SHP77 (cell line): ENCODE measurements around the gene MBD5.

Source experiments
- DNase-seq, 2 experiments: peaks; one replicate each; lab custom pipeline; 2025; lab: John Stamatoyannopoulos, UW

Gene MBD5

GRCh38 chr2:148124271-148124670 lies 103.4 kb downstream of the MBD5 start:
- DNase-seq: no peak

GRCh38 chr2:148130581-148130980 lies 109.7 kb downstream of the MBD5 start:
- DNase-seq: no peak

- DNase-seq: no peak
Observed at GRCh38 chr2:148132412-148132811, 111.5 kb downstream of the MBD5 start.

- no peak for DNase-seq
Observed at GRCh38 chr2:148135705-148136104, 114.8 kb downstream of the MBD5 start.

GRCh38 chr2:148136441-148136840 lies 115.5 kb downstream of the MBD5 start:
- no peak for DNase-seq

GRCh38 chr2:148161909-148162435 lies 141.1 kb downstream of the MBD5 start:
- DNase-seq: no peak

GRCh38 chr2:148162871-148163270 lies 142.0 kb downstream of the MBD5 start:
- DNase-seq: no peak

GRCh38 chr2:148165975-148166374 lies 145.1 kb downstream of the MBD5 start:
- no peak for DNase-seq

- DNase-seq: no peak
Observed at GRCh38 chr2:148167241-148167766, 146.4 kb downstream of the MBD5 start.

- DNase-seq: no peak
Observed at GRCh38 chr2:148167855-148168254, 147.0 kb downstream of the MBD5 start.

GRCh38 chr2:148172131-148172753 lies 151.4 kb downstream of the MBD5 start:
- no peak for DNase-seq

GRCh38 chr2:148173168-148173567 lies 152.3 kb downstream of the MBD5 start:
- DNase-seq: no peak

GRCh38 chr2:148177559-148177958 lies 156.7 kb downstream of the MBD5 start:
- no peak for DNase-seq

- DNase-seq: no peak
Observed at GRCh38 chr2:148179724-148180123, 158.8 kb downstream of the MBD5 start.

- no peak for DNase-seq
Observed at GRCh38 chr2:148184976-148185375, 164.1 kb downstream of the MBD5 start.

GRCh38 chr2:148194882-148195281 lies 174.0 kb downstream of the MBD5 start:
- no peak for DNase-seq

- DNase-seq: peak; percentile 20 to 21
Observed at GRCh38 chr2:148201075-148202004, 180.4 kb downstream of the MBD5 start.

- DNase-seq: no peak
Observed at GRCh38 chr2:148202237-148202636, 181.3 kb downstream of the MBD5 start.

- no peak for DNase-seq
Observed at GRCh38 chr2:148207111-148207510, 186.2 kb downstream of the MBD5 start.

- no peak for DNase-seq
Observed at GRCh38 chr2:148209603-148210002, 188.7 kb downstream of the MBD5 start.

- DNase-seq: no peak
Observed at GRCh38 chr2:148218326-148219075, 197.6 kb downstream of the MBD5 start.

GRCh38 chr2:148221166-148221565 lies 200.3 kb downstream of the MBD5 start:
- no peak for DNase-seq
